Kidney (tissue), 14 donors: Measurements from ENCODE around the gene CKB. TPM values are rescaled to one million over a fixed set of nuclear protein-coding genes. Genes with fewer than 3 reads are reported as not detected.
A peak's percentile ranks its signal among the peaks of the same experiment; 100 is the strongest.

ENCODE experiments used
- DNase-seq, 5 donors: peaks; one replicate each; pipeline ENCODE4 v3.0.0-alpha.2; 2013 to 2020
- FAIRE-seq: peaks from 2 replicates; lab custom pipeline; 2012; peaks lifted over from hg19 to GRCh38; lab: Jason Lieb, UNC
- H3K27ac ChIP-seq, 2 donors: one replicate each; pipeline ENCODE4 v1.7.0; 2013; ENCODE audit warnings: low read depth in 2 of 2, low read length in 2 of 2, inconsistent platforms in 1 of 2
- H3K27me3 ChIP-seq: one replicate; pipeline ENCODE4 v1.7.1; 2013; ENCODE audit warnings: low read length, inconsistent platforms; ENCODE audit not compliant: control insufficient read depth, insufficient read depth
- H3K36me3 ChIP-seq, 3 donors: one replicate each; pipeline versions ENCODE4 v1.7.0 to v1.7.1; 2013; ENCODE audit warnings: low read length in 3 of 3, control low read depth in 1 of 3, inconsistent platforms in 1 of 3; ENCODE audit not compliant: insufficient read depth in 3 of 3, control insufficient read depth in 2 of 3
- H3K4me1 ChIP-seq, 3 donors: one replicate each; pipeline versions ENCODE4 v1.7.0 to v1.7.1; 2013; ENCODE audit warnings: low read length in 3 of 3, inconsistent platforms in 1 of 3, low read depth in 1 of 3; ENCODE audit not compliant: control insufficient read depth in 2 of 3, insufficient read depth in 2 of 3
- H3K4me3 ChIP-seq, 3 donors: one replicate each; pipeline versions ENCODE4 v1.7.0 to v1.8.1; 2013; ENCODE audit warnings: low read length in 3 of 3, control low read depth in 1 of 3, inconsistent platforms in 1 of 3
- H3K9ac ChIP-seq, 3 donors: one replicate each; pipeline versions ENCODE4 v1.7.0 to v1.7.1; 2013; ENCODE audit warnings: low read length in 3 of 3, control low read depth in 1 of 3, inconsistent platforms in 1 of 3
- H3K9me3 ChIP-seq, 3 donors: one replicate each; pipeline versions ENCODE4 v1.7.0 to v1.7.1; 2013; ENCODE audit warnings: low read length in 3 of 3, control low read depth in 1 of 3, inconsistent platforms in 1 of 3; ENCODE audit not compliant: control insufficient read depth in 2 of 3, insufficient read depth in 1 of 3
- intact Hi-C: fragments of 100-400 bp; cut with DNase I; formaldehyde crosslinking; loops from one replicate; pipeline ENCODE4 v1.11.1; 2022
- polyA plus RNA-seq: library from polyadenylated mRNA; stranded (reverse); fragments of 350-450 nt; fragmentation: Illumina TruSeq; extraction: RNeasy Lipid Tissue Mini Kit (QIAGEN cat#74804); gene quantifications from one replicate; pipeline ENCODE4 v1.2.3, GENCODE V29; 2014; ENCODE audit warnings: low read depth, low replicate concordance; ENCODE audit not compliant: insufficient read depth
- total RNA-seq: library from RNA; stranded (reverse); fragmentation: NEBNext Ultra II Directional; extraction: Animal tissue kit (Norgen Biotek cat#: 25700); gene quantifications from one replicate; pipeline ENCODE4 v1.2.1, GENCODE V29; 2021
- TF ChIP-seq, protein P1 (sequence below): IDR thresholded peaks from 3 replicates; pipeline ENCODE4 v1.5.1; 2012; ENCODE audit warnings: mild to moderate bottlenecking, moderate library complexity, borderline replicate concordance; ENCODE audit not compliant: insufficient read depth; ENCODE audit errors: extremely low read depth
- donor health status: control.
- donor health status: control.
- donor health status: control.
- donor health status: control.
- donor health status: control.
- donor health status: DM: yes; HTN: yes; CAD: no.
- donor health status: Normal renal cell carcinoma (clear cell type).

CKB gene
- total and polyA plus RNA-seq, 2 donors from 2014 or later = 539 to 916 TPM

DNA sequence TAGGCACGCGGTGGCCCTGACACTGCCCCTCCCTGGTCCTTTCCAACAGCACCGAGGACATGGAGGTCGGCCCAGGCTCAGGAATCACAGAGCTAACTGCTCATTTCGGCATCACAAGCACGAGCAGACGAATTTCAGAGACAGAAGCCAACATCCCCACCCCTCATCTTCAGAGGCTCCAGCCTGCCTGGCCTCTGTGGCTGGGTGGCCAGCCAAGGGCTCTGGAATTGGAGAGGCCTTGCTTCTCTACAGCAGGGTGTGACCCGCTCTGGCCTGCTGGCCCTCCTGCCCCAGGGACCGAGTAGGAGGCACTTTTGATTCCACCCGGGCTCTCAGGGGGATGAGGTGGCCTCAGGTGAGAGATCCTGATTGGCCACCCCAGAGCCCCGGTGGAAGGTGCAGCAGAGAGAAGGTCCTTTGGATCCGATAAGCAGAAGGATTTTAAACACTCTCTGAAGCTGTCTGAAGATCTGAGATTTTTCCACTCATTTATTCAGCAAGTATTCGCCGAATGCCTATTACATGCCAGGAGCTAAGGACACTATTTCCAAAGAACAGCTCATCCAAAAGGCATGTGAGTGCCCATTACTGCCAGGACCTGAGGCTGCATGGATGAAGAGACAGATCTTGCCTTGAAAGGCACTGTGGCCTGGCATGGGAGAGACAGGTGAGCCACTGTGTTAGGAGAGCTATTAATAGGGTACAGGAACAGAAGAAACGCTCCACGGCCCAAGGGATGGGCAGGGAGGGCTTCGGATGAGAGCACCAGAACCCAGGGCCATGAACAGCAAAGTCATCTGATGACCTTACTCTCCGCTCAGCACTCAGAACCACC, 29.6 kb upstream of the CKB start:
- H3K9me3 ChIP-seq = no peaks in the 10 kb centered on the region
- peak overlapping the region in 1 of 2 donors; percentile 43 for H3K27ac ChIP-seq
- H3K4me1 ChIP-seq = peaks cover 0 to 13% (median 0%) of the 10 kb centered on the region in 3 donors
- H3K36me3 ChIP-seq = no peaks in the 10 kb centered on the region
- TF ChIP-seq, protein P1, sequence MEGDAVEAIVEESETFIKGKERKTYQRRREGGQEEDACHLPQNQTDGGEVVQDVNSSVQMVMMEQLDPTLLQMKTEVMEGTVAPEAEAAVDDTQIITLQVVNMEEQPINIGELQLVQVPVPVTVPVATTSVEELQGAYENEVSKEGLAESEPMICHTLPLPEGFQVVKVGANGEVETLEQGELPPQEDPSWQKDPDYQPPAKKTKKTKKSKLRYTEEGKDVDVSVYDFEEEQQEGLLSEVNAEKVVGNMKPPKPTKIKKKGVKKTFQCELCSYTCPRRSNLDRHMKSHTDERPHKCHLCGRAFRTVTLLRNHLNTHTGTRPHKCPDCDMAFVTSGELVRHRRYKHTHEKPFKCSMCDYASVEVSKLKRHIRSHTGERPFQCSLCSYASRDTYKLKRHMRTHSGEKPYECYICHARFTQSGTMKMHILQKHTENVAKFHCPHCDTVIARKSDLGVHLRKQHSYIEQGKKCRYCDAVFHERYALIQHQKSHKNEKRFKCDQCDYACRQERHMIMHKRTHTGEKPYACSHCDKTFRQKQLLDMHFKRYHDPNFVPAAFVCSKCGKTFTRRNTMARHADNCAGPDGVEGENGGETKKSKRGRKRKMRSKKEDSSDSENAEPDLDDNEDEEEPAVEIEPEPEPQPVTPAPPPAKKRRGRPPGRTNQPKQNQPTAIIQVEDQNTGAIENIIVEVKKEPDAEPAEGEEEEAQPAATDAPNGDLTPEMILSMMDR = no peak
- DNase-seq = peak in 2 of 5 donors; percentile 8 to 85
- no peaks in the 10 kb centered on the region for H3K27me3 ChIP-seq
- intact Hi-C loops = no loop called here
- no peak for FAIRE-seq
- H3K9ac ChIP-seq = peak overlapping the region in 1 of 3 donors; percentile 17
- H3K4me3 ChIP-seq = no peak overlapping the region

DNA sequence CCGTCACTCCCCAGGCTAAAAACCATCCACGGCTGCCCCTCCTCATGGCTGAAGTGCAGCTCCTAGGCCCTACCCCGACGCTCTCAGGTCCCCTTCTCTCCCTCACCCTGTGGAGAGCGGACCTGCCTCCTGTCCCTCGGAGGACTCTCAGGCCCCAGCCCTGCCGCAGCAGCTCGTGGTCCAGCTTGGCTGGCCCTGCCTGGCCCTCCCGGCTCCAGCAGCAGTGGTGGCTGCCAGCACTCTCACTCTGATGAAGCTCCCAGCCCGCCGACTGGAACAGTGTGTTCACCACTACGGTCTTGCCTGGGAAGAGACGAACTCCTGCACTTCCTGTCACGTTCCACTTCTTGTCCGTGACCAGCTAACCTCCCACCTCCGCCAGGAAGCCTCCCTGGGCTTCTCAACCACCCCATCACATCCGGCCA, 28.7 kb upstream of the CKB start:
- TF ChIP-seq, protein P1 = no peak
- Histone ChIP-seq H3K36me3 (no peaks in the 10 kb centered on the region), H3K9me3 (no peaks in the 10 kb centered on the region), H3K4me3 (no peak overlapping the region), H3K9ac (no peak overlapping the region), H3K27ac (peak overlapping the region in 1 of 2 donors; percentile 43), H3K4me1 (peaks cover 0 to 13% (median 0%) of the 10 kb centered on the region in 3 donors), H3K27me3 (no peaks in the 10 kb centered on the region)
- no peak for FAIRE-seq
- intact Hi-C loops = no loop called here
- peak; percentile 60 to 82 (median 71) for DNase-seq

DNA sequence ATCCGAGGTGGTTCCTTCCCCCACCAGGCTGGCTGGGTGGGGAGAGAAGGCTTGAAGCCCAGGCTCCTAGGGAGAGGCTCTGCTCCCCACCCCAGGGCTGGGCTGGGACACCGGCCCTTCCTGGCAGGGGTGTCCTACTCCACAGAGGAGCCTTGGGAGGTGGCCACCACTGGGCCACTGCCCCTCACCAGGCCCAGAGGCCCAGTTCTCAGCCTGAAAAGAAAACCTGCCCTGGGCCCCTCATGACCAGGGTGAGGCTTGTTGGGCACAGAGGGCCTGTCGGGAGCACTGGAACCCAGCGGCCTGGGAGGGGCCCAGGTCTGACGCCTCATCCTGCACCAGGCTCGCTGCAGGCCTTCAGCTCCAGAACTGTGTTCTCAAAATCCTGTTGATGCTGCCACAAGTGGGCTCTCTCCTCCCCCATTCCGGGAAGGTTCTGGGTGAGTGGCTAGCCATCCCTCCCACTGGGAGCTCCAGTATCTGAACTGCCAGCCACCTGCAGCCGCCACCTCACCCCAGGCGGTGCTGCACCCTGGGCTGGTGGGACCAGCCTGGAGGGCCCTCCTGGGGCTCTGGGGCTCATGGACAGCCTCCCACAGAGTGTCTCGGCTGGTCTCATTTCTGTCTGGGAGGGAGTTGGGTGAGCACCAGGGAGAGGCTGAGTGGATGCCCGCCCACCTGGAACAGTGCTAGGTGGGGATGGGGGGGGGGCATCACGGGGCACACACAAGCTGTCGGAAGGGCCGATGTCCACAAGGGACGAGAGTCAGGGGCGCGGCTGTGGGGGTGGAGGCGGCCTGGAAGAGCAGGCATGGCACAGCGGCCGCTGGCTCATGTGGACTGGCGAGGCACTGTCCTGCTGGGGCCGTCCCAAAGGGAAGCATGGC, 28.1 kb upstream of the CKB start:
- FAIRE-seq (no peak), DNase-seq (peak; percentile 88 to 92 (median 92))
- Histone ChIP-seq H3K27ac (peak overlapping the region; percentile 43 to 74), H3K9me3 (no peaks in the 10 kb centered on the region), H3K36me3 (no peaks in the 10 kb centered on the region), H3K9ac (peak overlapping the region in 1 of 3 donors; percentile 15), H3K4me1 (peaks cover 0 to 13% (median 0%) of the 10 kb centered on the region in 3 donors), H3K4me3 (no peak overlapping the region), H3K27me3 (no peaks in the 10 kb centered on the region)
- TF ChIP-seq, protein P1 = no peak
- intact Hi-C loops = no loop called here
